CD4-positive, alpha-beta T cell treated with Interleukin-12 subunit alpha and Interleukin-12 subunit beta, for 1 hour (primary cell): ENCODE data around the gene REV1.
"Not testable (repeated sequence)": the region's sequence is repeated elsewhere in the genome, so short reads cannot be mapped to it uniquely, and the experiment has no call there.

Experiments used
- DNase-seq: peaks from one replicate; pipeline ENCODE4 v3.0.0-alpha.2; 2020

REV1 gene

DNA sequence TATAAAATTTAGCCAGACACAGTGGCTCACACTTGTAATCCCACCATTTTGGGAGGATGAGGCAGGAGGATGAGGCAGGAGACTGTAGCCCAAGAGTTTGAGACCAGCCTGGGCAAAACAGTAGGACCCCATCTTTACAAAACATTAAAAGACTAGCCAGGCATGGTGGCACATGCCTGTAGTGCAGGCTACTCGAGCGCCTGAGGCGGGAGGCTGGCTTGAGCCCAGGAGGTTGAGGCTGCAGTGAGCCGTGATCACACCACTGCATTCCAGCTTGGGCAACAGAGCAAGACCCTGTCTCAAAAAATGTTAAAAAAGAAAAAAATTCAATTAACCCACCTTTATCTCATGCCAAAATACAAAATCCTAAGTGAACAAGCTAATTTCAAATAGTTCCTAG, 4.0 kb downstream of the REV1 start:
- no peak for DNase-seq

- DNase-seq, result no peak
Measured at GRCh38 chr2:99485411-99485810, 4.4 kb downstream of the REV1 start.

DNA sequence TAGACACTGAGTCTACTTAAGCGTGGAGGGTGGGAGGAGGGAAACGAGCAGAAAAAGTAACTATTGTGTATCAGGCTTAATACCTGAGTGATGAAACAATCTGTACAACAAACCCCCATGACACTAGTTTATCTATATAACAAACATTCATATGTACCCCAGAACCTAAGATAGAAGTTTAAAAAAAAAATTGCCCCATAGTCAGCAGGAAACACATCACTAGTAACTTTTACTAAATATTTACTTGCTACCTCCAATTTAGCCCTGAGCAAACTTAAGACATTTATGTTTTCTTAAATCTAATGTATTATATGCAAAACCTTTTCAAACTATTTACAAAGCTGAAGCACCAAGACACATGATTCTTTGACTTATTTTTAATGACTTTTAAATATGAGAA, 5.6 kb downstream of the REV1 start:
- DNase-seq, result no peak

DNA sequence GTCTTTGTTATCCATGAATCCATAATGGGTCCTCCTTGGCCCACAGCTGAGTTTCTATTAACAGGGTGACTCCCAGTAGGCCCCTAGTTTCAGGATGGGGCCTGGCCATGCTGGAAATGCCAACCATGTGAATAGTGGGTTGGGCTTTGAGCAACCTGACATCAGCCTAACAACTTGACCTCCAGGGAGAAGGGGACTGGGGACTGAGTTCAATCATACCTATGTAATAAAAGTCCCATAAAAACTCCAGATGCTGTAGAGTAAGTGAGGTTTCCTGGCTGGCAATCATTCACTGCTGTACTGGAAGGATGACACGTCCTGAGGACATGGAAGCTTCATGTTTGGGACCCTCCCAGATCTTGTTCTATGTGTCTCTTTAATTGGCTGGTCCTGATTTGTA, 7.9 kb downstream of the REV1 start:
- DNase-seq, result no peak

DNA sequence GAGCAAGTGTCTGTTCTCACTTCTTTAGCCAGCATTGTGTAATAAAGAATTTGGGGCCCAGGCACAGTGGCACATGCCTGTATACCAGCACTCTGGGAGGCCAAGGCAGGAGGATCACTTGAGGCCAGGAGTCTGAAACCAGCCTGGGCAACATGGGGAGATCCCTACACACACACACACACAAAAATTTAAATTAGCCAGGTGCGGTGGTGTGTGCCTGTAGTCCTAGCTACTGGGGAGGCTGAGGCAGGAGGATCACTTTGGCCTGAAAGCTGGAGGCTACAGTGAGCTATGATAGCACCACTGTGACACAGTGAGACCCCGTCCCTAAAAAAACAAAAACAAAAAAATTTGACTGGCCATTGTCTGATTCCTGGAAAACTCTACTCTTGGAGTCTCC, 8.3 kb downstream of the REV1 start:
- no peak for DNase-seq

DNA sequence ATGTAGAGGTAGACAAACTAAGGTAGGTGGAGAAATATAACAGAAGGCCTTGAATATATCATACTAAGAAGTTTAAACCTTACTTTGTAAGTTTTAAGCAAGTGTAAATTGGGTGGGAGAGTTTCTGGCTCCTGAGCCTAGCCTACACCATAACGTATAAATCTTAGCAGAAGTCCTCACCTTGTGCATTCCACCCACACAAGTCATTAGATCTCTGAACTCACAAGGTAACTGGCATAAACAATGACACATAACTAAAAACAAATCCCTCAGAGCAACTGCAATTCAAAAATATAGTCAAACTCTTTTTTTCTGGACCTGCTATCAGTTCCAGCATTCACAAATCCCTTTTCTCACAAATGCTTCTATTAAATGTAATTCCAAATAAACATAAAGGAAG, 9.4 kb downstream of the REV1 start:
- DNase-seq, result no peak

DNA sequence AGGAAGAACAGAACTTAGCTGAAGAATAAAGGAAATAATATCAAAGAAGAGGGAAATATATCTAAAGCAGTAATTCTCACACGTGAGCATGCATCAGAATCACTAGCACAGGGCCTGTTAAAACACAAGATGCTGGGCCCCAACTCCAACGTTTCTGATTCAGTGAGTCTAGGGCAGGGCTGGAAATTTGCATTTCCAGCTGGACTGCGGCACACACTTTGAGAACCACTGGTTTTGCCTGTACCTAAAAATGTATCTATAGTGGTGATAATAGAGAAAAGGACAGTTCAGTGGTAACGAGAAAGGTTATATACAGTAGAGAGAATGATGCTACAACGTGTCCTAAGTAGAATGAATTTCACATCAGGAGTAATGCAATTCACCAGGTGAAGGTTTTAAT, 11.2 kb downstream of the REV1 start:
- DNase-seq, result no peak

DNA sequence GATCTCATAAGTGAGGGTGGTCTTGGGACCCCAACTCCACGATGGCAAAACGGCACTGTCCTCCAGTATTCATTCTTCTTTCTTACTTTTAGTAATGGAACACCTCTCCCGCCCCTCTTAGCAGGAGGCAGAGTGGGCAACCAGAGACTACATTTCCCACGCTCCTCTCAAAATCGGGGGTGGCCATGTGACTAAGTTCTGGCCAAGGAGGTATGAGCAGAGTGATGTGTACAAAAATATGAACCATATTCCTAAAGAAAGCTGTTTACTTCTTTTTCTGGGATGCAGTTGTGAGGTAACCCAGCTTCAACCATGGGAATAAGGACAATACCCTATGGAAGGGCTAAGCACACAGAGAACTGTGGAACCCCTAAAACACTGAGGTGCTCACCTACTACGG, 12.8 kb downstream of the REV1 start:
- no peak for DNase-seq

GRCh38 chr2:99476629-99477028, 13.2 kb downstream of the REV1 start:
- DNase-seq, result no peak

GRCh38 chr2:99475095-99475494, 14.7 kb downstream of the REV1 start:
- not testable (repeated sequence) for DNase-seq

DNA sequence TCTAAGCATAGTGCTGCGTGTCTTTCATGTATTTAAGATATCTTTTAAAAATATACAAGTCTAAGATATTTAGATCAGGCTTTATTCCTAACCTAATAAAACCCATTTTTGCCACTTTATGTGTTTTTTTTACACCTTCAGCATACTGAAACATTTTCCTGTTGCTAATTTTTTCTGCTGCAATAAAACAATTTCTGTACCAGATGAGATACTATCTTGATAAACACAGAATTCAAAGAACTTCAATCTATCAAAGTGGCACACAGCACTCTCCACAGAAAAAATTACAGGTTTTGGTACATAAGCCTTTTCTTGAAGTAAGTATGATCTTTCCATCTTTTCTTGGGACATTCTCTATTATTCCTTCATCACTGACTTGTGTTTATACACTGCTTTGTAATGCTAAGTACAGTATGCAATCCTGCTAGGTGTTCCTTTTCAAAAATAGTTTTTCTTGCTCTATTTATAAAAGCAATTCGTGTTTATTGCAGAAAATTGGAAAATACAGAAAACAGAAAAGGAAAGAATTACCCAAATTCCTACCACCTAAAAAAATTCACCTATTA, 16.2 kb downstream of the REV1 start:
- no peak for DNase-seq

DNA sequence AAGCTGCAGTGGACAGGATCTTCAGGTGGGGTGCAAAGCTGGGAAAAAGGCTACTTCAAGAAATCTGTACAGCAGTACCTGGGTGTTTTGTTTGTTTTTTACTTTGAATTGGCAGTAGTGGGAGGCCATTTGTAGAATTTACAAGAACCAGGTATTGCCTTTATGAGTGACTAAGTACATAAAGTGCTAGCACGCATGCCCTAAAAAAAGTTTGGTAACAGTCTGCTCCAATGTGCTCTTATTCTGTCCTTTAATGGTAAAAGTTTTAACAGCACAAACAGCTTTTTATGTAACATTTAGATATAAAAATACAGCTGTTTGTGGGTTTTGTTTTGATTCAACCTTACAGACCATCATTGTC, 17.2 kb downstream of the REV1 start:
- DNase-seq, result no peak

- DNase-seq, result no peak
Measured at GRCh38 chr2:99471654-99472599, 17.9 kb downstream of the REV1 start.

DNA sequence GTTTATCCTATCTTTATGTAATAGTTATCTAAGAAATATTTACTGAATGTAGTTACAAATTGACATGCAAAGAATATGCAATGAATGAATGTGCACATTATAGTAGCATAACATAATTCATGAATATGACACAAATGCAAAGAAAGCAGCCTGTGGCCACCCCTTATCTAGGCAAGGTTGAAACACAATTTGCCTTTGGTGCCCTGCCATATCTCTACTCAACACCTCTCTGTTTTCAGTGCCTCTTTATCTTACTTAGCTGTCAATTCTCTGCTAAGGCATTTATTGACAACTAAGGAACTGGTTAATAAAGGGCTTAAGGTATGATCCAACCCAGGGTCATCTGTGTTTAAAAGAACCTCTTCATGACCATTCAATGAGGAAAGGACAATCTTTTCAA, 18.9 kb downstream of the REV1 start:
- no peak for DNase-seq

DNA sequence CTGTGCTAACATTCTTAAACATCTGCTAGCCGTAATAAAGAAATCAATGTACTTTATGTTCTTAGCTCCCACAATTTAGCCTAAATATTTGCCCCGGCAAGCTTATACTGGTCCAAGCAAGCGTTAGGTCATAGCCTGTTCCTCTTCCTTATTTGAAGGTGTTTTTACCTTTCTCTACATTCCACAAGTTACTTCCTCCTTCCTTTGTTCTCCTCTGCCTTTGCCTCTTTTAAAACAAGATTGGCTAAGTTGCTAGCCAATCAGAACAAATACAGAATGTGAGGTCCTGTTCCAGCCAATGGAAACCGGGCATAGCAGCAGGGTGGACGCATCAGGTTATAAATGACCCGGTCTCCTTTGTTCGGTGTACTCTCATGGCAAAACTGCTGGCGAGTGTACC, 19.4 kb downstream of the REV1 start:
- DNase-seq, result not testable (repeated sequence)

GRCh38 chr2:99469394-99469793, 20.4 kb downstream of the REV1 start:
- no peak for DNase-seq

DNA sequence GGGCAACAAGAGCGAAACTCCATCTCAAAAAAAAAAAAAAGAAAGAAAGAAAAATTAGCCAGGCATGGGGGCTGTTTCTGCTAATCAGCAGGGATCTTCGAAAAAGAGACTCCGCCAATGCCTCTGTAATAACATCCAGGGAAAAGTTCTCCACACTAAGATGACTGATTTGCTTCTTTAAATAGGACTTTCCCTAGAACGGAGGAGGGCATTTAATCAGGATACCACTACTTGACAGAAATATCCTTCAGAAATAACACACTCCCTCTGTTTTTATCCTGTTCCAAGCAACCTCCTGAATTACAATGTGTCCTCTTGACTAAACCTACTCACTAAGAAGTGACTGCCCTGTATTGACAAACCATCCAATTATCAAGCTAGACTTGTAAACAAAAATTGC, 21.7 kb downstream of the REV1 start:
- no peak for DNase-seq

DNA sequence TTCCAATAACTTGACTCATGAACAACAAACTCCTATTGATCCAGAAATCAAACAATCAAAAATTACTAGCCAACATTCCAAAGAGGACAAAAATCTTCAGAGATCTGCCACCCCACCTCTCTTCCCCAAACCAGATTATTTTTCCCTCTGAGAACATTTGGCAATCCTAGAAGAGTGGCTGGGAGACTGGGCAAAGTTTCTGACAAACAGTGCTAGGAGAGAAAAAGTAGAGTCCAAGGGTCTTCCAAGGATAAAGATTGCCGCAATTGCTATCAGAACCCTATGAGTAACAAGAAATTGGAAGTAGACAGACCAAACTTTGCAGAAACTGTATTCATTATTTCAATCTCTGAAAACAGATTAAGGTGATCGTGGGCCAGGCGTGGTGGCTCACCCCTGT, 22.4 kb downstream of the REV1 start:
- no peak for DNase-seq

GRCh38 chr2:99461828-99462483, 27.9 kb downstream of the REV1 start:
- DNase-seq, result no peak

DNA sequence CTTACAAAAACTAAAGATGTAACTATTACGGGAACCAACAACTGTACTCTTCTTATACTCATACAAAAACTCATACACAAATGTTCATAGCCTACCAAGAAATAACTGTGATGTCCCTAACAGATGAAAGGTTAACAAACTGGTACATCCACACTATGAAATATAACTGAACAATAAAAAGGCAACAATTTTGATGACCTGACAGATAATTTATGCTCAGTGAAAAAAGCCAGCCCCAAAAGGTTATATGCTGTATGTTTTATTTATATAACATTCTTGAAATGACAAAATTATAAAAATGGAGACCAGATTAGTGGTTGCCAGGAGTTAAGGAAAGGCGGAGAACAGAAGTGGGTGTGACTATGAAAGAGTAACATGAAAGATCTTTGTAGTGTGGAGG, 31.3 kb downstream of the REV1 start:
- no peak for DNase-seq

- no peak for DNase-seq
Measured at GRCh38 chr2:99451686-99452085, 38.1 kb downstream of the REV1 start.

DNA sequence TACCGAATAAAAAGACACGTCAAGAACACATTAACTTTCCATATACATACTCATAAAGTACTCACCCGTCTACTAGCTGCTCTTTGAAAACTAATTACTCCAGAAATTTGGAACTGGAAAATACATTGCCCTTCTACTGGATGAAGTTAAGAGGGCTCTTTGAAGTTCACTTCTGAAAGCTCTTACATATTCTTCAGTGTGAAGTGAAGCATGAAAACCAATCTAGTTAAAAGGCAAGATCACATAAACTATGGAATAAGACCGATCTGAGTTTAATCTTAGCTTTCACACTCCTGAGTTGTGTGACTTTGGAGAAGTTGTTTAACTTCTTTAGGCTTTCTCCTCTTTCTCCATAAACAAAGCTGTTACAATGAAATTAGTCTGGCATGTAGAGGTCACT, 38.5 kb downstream of the REV1 start:
- DNase-seq, result no peak

GRCh38 chr2:99450199-99450598, 39.6 kb downstream of the REV1 start:
- DNase-seq, result no peak

DNA sequence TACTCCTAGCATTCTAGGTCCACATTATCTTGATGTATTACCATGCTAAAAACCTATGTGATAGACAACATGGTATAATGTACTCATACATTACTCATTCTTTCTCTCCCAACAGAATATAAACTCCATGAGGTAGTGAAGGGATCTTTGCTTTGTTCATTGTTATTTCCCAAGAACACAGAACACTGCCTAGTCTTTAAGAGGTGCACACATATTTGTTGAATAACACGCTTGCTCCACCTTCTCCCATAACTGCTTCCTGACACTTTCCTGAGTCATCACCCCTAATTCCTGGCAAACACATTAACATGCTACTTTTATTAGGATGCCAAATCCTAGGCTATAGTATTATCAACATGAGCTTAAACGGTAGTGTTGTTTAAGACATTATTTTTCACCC, 41.3 kb downstream of the REV1 start:
- no peak for DNase-seq
